HEK293 (cell line): Measurements from ENCODE around the gene DNAJC11.

Experiments
- GLIS2 ChIP-seq: fragments of 450-650 bp; formaldehyde crosslinking; IDR thresholded peaks from 2 replicates; pipeline ENCODE4 v1.5.1; 2016; ENCODE audit warnings: missing biosample characterization, missing genetic modification characterization
- HOXA7 ChIP-seq: sonication (generic); formaldehyde crosslinking; IDR thresholded peaks from 2 replicates; pipeline ENCODE4 v1.8.1; 2022; ENCODE audit warnings: missing genetic modification reagents, borderline replicate concordance
- INSM2 ChIP-seq: fragments of 450-650 bp; formaldehyde crosslinking; IDR thresholded peaks from 2 replicates; pipeline ENCODE4 v1.5.1; 2016; ENCODE audit warnings: missing biosample characterization, missing genetic modification characterization
- KLF10 ChIP-seq: fragments of 450-650 bp; IDR thresholded peaks from 2 replicates; pipeline ENCODE4 v1.5.1; 2018; ENCODE audit warnings: missing biosample characterization, mild to moderate bottlenecking, missing genetic modification characterization
- KLF16 ChIP-seq: fragments of 450-650 bp; formaldehyde crosslinking; IDR thresholded peaks from 2 replicates; pipeline ENCODE4 v1.5.1; 2017; ENCODE audit warnings: missing biosample characterization, missing genetic modification characterization
- KLF9 ChIP-seq: fragments of 450-650 bp; formaldehyde crosslinking; IDR thresholded peaks from 2 replicates; pipeline ENCODE4 v1.5.1; 2016; ENCODE audit warnings: missing biosample characterization, missing genetic modification characterization, low read depth
- MZF1 ChIP-seq: fragments of 450-650 bp; formaldehyde crosslinking; IDR thresholded peaks from 2 replicates; pipeline ENCODE4 v1.5.1; 2017; ENCODE audit warnings: missing biosample characterization, missing genetic modification characterization, borderline replicate concordance
- PATZ1 ChIP-seq: fragments of 450-650 bp; formaldehyde crosslinking; IDR thresholded peaks from 2 replicates; pipeline ENCODE4 v1.5.1; 2016; ENCODE audit warnings: missing biosample characterization, missing genetic modification characterization
- SP2 ChIP-seq: fragments of 450-650 bp; formaldehyde crosslinking; IDR thresholded peaks from 2 replicates; pipeline ENCODE4 v1.5.1; 2016; ENCODE audit warnings: missing biosample characterization, missing genetic modification characterization
- SP7 ChIP-seq: fragments of 450-650 bp; formaldehyde crosslinking; IDR thresholded peaks from 2 replicates; pipeline ENCODE4 v1.5.1; 2016; ENCODE audit warnings: missing biosample characterization, missing genetic modification characterization
- ZBTB20 ChIP-seq: fragments of 450-650 bp; formaldehyde crosslinking; IDR thresholded peaks from 2 replicates; pipeline ENCODE4 v1.5.1; 2016; ENCODE audit warnings: missing biosample characterization, missing genetic modification characterization
- ZBTB48 ChIP-seq: fragments of 450-650 bp; formaldehyde crosslinking; IDR thresholded peaks from 2 replicates; pipeline ENCODE4 v1.5.1; 2016; ENCODE audit warnings: missing biosample characterization, missing genetic modification characterization
- ZBTB8A ChIP-seq: fragments of 450-650 bp; formaldehyde crosslinking; IDR thresholded peaks from 2 replicates; pipeline ENCODE4 v1.5.1; 2016; ENCODE audit warnings: missing biosample characterization, missing genetic modification characterization
- ZFP69B ChIP-seq: fragments of 450-650 bp; formaldehyde crosslinking; IDR thresholded peaks from 2 replicates; pipeline ENCODE4 v1.5.1; 2016; ENCODE audit warnings: missing biosample characterization, missing genetic modification characterization
- ZIC2 ChIP-seq: fragments of 450-650 bp; formaldehyde crosslinking; IDR thresholded peaks from 2 replicates; pipeline ENCODE4 v1.5.1; 2016; ENCODE audit warnings: missing biosample characterization, missing genetic modification characterization
- ZNF133 ChIP-seq: fragments of 450-650 bp; formaldehyde crosslinking; IDR thresholded peaks from 2 replicates; pipeline ENCODE4 v1.5.1; 2016; ENCODE audit warnings: missing biosample characterization, missing genetic modification characterization
- ZNF239 ChIP-seq: fragments of 450-650 bp; formaldehyde crosslinking; IDR thresholded peaks from 2 replicates; pipeline ENCODE4 v1.5.1; 2016; ENCODE audit warnings: missing biosample characterization, missing genetic modification characterization
- ZNF394 ChIP-seq: fragments of 450-650 bp; formaldehyde crosslinking; IDR thresholded peaks from 2 replicates; pipeline ENCODE4 v1.5.1; 2016; ENCODE audit warnings: missing biosample characterization, missing genetic modification characterization, mild to moderate bottlenecking, moderate library complexity, borderline replicate concordance
- ZNF398 ChIP-seq: fragments of 450-650 bp; formaldehyde crosslinking; IDR thresholded peaks from 2 replicates; pipeline ENCODE4 v1.5.1; 2017; ENCODE audit warnings: missing biosample characterization, missing genetic modification characterization
- ZNF423 ChIP-seq: fragments of 450-650 bp; formaldehyde crosslinking; IDR thresholded peaks from 2 replicates; pipeline ENCODE4 v1.5.1; 2016; ENCODE audit warnings: missing biosample characterization, missing genetic modification characterization
- ZNF561 ChIP-seq: fragments of 450-650 bp; IDR thresholded peaks from 2 replicates; pipeline ENCODE4 v1.5.1; 2018; ENCODE audit warnings: missing biosample characterization, missing genetic modification characterization, borderline replicate concordance
- ZNF571 ChIP-seq: fragments of 450-650 bp; formaldehyde crosslinking; IDR thresholded peaks from 2 replicates; pipeline ENCODE4 v1.5.0; 2017; ENCODE audit warnings: missing biosample characterization, missing genetic modification characterization
- ZNF596 ChIP-seq: fragments of 450-650 bp; IDR thresholded peaks from 2 replicates; pipeline ENCODE4 v1.5.0; 2018; ENCODE audit warnings: missing biosample characterization, mild to moderate bottlenecking, missing genetic modification characterization, moderate library complexity
- ZNF621 ChIP-seq: fragments of 450-650 bp; formaldehyde crosslinking; IDR thresholded peaks from 2 replicates; pipeline ENCODE4 v1.5.1; 2017; ENCODE audit warnings: missing biosample characterization, missing genetic modification characterization
- ZNF629 ChIP-seq: fragments of 450-650 bp; formaldehyde crosslinking; IDR thresholded peaks from 2 replicates; pipeline ENCODE4 v1.5.1; 2017; ENCODE audit warnings: missing biosample characterization, missing genetic modification characterization
- ZNF639 ChIP-seq: fragments of 450-650 bp; formaldehyde crosslinking; IDR thresholded peaks from 2 replicates; pipeline ENCODE4 v1.5.1; 2016; ENCODE audit warnings: missing biosample characterization, missing genetic modification characterization
- ZNF660 ChIP-seq: fragments of 450-650 bp; IDR thresholded peaks from 2 replicates; pipeline ENCODE4 v1.5.1; 2018; ENCODE audit warnings: missing biosample characterization, mild to moderate bottlenecking, missing genetic modification characterization
- ZNF692 ChIP-seq: fragments of 450-650 bp; formaldehyde crosslinking; IDR thresholded peaks from 2 replicates; pipeline ENCODE4 v1.5.1; 2016; ENCODE audit warnings: missing biosample characterization, missing genetic modification characterization
- ZNF704 ChIP-seq: fragments of 450-650 bp; formaldehyde crosslinking; IDR thresholded peaks from 2 replicates; pipeline ENCODE4 v1.5.1; 2016; ENCODE audit warnings: missing biosample characterization, missing genetic modification characterization
- ZSCAN23 ChIP-seq: fragments of 450-650 bp; formaldehyde crosslinking; IDR thresholded peaks from 2 replicates; pipeline ENCODE4 v1.5.1; 2016; ENCODE audit warnings: missing biosample characterization, missing genetic modification characterization

Gene DNAJC11

GRCh38 chr1:6601049-6601922, 100.3 kb downstream of the DNAJC11 start (continued):
- TF ChIP-seq ZNF398 (tag by site-specific recombination) = 0 out of 2 replicates have a peak, but pooled peaks have one; percentile 10
- peak; percentile 46; the same call in 1 of the 2 replicates for TF ChIP-seq ZNF561 (tag by site-specific recombination)
- TF ChIP-seq ZNF621 (tag by site-specific recombination) = no peak
- TF ChIP-seq ZNF692 (tag by site-specific recombination) = peak; percentile 46
- peak; percentile 83 for TF ChIP-seq ZBTB20 (tag by site-specific recombination)
- no peak for TF ChIP-seq ZFP69B (tag by site-specific recombination)
- 0 out of 2 replicates have a peak, but pooled peaks have one; percentile 46 for TF ChIP-seq KLF10 (tag by site-specific recombination)
- TF ChIP-seq SP7 (tag by site-specific recombination) = peak; percentile 57; the same call in 1 of the 2 replicates
- 0 out of 2 replicates have a peak, but pooled peaks have one; percentile 69 for TF ChIP-seq PATZ1 (tag by site-specific recombination)
- peak; percentile 63 for TF ChIP-seq SP2 (tag by site-specific recombination)
- TF ChIP-seq INSM2 (tag by site-specific recombination) = no peak; the same call in 1 of the 2 replicates
- TF ChIP-seq ZIC2 (tag by site-specific recombination) = peak; percentile 83
- 0 out of 2 replicates have a peak, but pooled peaks have one; percentile 35 for TF ChIP-seq ZNF629
- TF ChIP-seq ZBTB8A (tag by site-specific recombination) = peak; percentile 93
- TF ChIP-seq ZNF639 (tag by site-specific recombination) = 0 out of 2 replicates have a peak, but pooled peaks have one; percentile 20
- TF ChIP-seq ZNF704 (tag by site-specific recombination) = no peak
- TF ChIP-seq ZNF423 = peak; percentile 66; the same call in 1 of the 2 replicates
- TF ChIP-seq KLF9 (tag by site-specific recombination) = peak; percentile 7; the same call in 1 of the 2 replicates
- no peak for TF ChIP-seq ZNF133 (tag by site-specific recombination)
- TF ChIP-seq GLIS2 (tag by site-specific recombination) = peak; percentile 89
- no peak for TF ChIP-seq KLF16 (tag by site-specific recombination)
- TF ChIP-seq MZF1 = no peak
- 0 out of 2 replicates have a peak, but pooled peaks have one; percentile 35 for TF ChIP-seq ZNF394 (tag by site-specific recombination)
- TF ChIP-seq ZNF239 (tag by site-specific recombination) = no peak
- TF ChIP-seq ZBTB48 (tag by site-specific recombination) = peak; percentile 76
- peak; percentile 69; the same call in 1 of the 2 replicates for TF ChIP-seq ZNF660 (tag by site-specific recombination)
- TF ChIP-seq HOXA7 (CRISPR knock-in tag) = no peak
- TF ChIP-seq ZNF596 (tag by site-specific recombination) = no peak
- TF ChIP-seq ZSCAN23 (tag by site-specific recombination) = no peak
- TF ChIP-seq ZNF571 (tag by site-specific recombination) = no peak
